GM18873 (cell line): ENCODE results near the gene ASPDH.

ENCODE experiments used
- ATAC-seq: cut with Tn5 transposase; IDR thresholded peaks from one replicate; pipeline ENCODE4 v1.9.1; 2021; ENCODE audit warnings: mild to moderate bottlenecking, moderate library complexity, moderate number of reproducible peaks; ENCODE audit not compliant: unreplicated experiment, low FRiP score

Gene ASPDH

DNA sequence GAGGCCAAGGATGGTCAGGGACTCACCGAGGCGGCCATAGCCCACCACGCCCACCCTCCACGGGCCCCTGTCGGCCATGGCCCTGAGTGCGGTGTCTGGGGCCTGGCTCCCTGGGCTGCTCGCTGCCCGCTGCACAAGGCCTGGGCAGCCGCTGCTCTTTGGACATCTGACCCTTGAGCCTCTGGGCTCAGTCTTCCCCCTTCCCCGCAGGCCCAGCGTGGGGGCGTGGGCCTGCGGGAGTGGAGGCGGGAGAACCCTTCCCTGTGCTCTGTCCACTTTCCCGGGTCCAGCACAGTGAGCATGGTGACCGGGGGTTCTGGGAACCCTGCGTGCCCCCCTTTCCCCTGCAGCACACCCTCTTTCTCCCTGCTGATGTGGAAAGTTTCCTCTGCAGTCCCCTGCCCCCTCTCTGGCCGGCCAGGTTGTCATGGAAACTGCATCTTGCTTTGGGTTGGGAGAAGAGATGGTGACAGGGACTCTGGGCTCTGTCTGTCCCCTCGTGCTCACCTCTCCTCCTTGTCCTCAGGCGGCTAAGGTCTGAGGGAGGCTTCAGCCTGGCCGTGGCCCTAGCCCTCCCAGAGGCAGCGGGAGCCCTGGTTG lies at the start of gene ASPDH:
TSS of gene ASPDH (minus strand) at position 168 of the 600 bp plus-strand sequence. CDS start at position 78, 90 bp downstream.
- no peak for ATAC-seq

DNA sequence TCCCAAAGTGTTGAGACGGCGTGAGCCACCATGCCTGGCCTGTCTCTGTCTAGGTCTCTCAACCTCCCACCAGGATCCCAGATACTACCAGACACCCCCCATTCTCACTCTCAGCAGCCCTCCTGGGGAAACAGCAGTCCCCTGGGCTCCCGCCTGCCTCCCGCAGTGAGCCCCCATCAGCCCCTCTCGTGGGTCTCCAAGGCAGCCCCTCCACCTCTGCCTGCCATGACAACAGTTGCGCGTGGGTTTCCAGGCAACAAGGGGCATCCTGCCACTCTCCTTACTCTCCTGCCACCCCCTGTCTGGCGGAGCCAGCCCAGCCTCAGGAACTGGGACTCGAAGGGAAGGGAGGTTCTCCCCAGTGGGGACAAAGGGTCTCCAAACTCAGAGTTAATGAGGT lies 49.3 kb upstream of the ASPDH start:
- ATAC-seq: no peak

DNA sequence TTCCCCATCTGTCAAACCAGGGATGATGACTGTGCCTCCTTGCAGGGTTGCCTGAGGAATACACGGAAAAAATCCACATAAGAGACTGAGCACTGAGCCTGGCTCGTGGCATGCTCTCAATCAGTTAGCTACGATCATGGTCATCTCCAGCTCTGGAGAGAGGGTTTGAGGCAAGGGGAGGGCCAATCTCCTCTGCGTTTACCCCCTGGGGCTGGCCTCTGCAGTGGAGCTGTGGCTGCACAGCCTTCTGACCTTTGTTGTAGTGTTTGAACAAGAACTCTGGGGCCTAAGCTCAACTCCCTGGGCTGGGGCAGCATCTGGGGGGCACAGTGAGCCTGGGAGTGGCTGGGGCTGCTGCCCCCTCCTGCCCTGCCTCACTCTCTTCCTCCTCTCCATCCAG lies 48.6 kb upstream of the ASPDH start:
- ATAC-seq: no peak

DNA sequence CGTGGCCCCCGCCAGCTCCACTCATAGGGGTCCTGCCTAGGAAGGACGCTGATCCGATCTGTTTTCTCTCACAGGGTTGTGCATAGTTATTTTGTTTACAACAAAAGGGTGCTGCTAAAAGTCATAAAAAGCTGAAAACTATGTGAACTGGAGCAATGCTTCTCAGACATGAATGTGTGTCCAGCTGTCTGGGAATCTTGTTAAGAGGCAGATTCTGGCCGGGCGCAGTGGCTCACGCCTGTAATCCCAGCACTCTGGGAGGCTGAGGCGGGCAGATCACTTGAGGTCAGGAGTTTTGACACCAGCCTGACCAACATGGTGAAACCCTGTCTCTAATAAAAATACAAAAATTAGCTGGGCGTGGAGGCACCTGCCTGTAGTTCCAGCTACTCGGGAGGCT lies 45.9 kb upstream of the ASPDH start:
- no peak for ATAC-seq

- no peak for ATAC-seq
These were observed 44.7 kb upstream of the ASPDH start for GRCh38 chr19:50558449-50558848.

DNA sequence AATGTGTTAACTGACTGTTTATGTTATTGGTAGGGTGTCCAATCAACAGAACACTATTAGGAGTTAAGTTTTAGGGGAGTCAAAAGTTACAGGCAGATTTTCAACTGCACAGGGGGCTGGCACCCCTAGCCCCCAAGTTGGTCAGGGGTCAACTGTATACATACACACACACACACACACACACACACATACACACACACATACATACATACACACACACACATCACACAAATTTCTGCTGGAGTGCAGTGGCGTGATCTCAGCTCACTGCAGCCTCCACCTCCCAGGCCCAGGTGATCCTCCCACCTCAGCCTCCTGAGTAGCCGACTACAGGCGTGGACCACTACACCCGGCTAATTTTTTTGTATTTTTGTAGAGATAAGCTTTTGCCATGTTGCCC lies 44.3 kb upstream of the ASPDH start:
- ATAC-seq: no peak

- ATAC-seq: no peak
These were observed 43.4 kb upstream of the ASPDH start for GRCh38 chr19:50557009-50557613.

DNA sequence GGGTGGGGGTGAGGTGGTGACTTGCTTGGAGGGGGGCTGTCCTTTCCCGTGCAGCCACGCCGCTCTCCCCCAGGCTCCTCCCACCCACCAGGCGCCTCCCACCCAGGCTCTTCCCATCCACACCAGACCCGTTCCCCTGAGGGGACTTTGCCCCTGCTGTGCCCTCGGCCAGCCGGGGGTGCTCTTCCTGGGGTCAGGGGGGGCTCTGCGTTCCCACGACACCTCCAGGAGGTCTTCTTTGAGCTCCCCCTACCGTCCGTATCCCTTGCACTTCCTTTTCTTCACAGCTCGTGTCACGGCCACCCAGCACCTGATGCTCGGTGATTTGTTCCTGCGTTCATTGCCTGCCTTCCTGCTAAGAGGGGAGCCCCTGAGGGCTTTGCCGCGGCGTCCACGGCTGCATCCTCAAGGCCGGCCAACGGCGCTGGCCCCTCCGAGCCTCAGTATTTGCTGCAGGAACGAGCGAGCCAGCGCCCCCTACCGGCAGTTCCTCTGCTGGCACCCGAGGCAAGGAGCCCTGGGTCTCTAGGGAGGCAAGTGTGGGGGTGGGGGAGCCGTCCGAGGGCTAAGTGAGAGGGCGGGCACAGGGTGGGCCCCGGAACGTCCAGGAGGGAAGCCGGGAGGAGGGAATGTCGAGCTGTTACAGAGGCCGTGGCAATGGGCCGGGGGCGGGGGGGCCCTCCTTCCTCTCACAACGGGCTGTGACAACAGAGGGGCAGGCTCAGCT lies 42.7 kb upstream of the ASPDH start:
- no peak for ATAC-seq

GRCh38 chr19:50555450-50556281 lies 42.0 kb upstream of the ASPDH start:
- no peak for ATAC-seq

- ATAC-seq: no peak
These were observed 41.3 kb upstream of the ASPDH start for GRCh38 chr19:50555033-50555432.

GRCh38 chr19:50554212-50554611 lies 40.5 kb upstream of the ASPDH start:
- no peak for ATAC-seq

- ATAC-seq: no peak
These were observed 39.5 kb upstream of the ASPDH start for GRCh38 chr19:50553134-50553703.

DNA sequence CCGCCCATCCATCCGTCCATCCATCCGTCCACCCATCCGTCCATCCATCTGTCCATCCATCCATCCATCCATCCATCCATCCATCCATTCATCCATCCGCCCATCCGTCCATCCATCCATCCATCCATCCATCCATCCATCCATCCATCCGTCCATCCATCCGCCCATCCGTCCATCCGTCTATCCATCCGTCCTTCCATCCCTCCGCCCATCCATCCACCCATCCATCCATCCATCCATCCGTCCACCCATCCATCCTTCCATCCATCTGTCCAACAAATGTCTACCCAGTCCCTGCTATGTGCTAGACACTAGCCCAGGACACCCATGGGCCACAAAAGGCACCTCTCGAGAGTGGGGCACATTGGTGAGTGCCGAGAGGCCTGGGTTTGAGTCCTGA lies 38.8 kb upstream of the ASPDH start:
- ATAC-seq: no peak

DNA sequence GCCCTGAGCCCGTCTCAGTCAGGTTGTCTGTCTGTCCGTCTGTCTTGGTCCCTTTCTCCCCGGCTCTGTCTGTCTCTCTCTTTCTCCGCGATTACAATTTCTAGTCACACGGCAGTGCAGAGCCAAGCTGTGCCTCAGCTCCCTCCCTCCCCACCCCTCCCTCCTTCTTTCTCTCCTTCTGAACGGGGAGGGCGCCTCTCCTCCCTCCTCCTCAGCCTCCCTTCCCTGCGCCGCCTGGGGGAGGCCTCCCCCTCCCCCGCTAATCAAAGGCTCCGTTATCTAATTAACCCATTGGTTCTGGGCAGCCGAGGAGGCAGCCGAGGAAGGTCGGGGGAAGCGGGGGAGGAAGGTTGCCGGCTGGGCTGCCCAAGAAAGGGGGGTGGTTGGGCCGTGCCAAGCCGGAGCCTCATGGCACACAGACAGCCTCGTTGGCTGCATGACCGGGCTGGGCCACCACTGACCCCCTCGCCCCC lies 38.0 kb upstream of the ASPDH start:
- ATAC-seq: no peak

- ATAC-seq: no peak
These were observed 37.5 kb upstream of the ASPDH start for GRCh38 chr19:50551034-50551714.

- no peak for ATAC-seq
These were observed 36.9 kb upstream of the ASPDH start for GRCh38 chr19:50550594-50550966.

- no peak for ATAC-seq
These were observed 36.3 kb upstream of the ASPDH start for GRCh38 chr19:50549927-50550593.

GRCh38 chr19:50549059-50549926 lies 35.6 kb upstream of the ASPDH start:
- no peak for ATAC-seq
